ENCODE measurements around the gene C3orf52.

- TF ChIP-seq, protein P1, sequence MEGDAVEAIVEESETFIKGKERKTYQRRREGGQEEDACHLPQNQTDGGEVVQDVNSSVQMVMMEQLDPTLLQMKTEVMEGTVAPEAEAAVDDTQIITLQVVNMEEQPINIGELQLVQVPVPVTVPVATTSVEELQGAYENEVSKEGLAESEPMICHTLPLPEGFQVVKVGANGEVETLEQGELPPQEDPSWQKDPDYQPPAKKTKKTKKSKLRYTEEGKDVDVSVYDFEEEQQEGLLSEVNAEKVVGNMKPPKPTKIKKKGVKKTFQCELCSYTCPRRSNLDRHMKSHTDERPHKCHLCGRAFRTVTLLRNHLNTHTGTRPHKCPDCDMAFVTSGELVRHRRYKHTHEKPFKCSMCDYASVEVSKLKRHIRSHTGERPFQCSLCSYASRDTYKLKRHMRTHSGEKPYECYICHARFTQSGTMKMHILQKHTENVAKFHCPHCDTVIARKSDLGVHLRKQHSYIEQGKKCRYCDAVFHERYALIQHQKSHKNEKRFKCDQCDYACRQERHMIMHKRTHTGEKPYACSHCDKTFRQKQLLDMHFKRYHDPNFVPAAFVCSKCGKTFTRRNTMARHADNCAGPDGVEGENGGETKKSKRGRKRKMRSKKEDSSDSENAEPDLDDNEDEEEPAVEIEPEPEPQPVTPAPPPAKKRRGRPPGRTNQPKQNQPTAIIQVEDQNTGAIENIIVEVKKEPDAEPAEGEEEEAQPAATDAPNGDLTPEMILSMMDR (IDR thresholded peaks at IDR 0.05): no peak
- TF ChIP-seq POLR2AphosphoS5 (IDR thresholded peaks at IDR 0.05; ENCODE audit: insufficient read depth in 1 of 2, low read depth in 1 of 2): no peak
- no peak for TF ChIP-seq POLR2A (IDR thresholded peaks at IDR 0.05)
Observed at GRCh38 chr3:112132554-112132953, 46.4 kb downstream of the C3orf52 start.
